HUES64 (cell line): ENCODE results near the gene GARS1.
A peak's percentile ranks its signal among the peaks of the same experiment; 100 is the strongest.
"Not testable (repeated sequence)": the region's sequence is repeated elsewhere in the genome, so short reads cannot be mapped to it uniquely, and the experiment has no call there.

Experiments used
- H3K27ac ChIP-seq: 2 replicates; pipeline ENCODE4 v1.7.0; 2013; ENCODE audit warnings: low read depth, low read length, inconsistent platforms
- H3K27me3 ChIP-seq: 2 replicates; pipeline ENCODE4 v1.6.1; 2013; ENCODE audit warnings: mild to moderate bottlenecking, low read length; ENCODE audit not compliant: insufficient read depth
- H3K36me3 ChIP-seq: 2 replicates; pipeline ENCODE4 v1.6.1; 2013; ENCODE audit warnings: mild to moderate bottlenecking, low read length; ENCODE audit not compliant: insufficient read depth
- H3K4me1 ChIP-seq: 2 replicates; pipeline ENCODE4 v1.6.1; 2013; ENCODE audit warnings: mild to moderate bottlenecking, low read length, moderate library complexity; ENCODE audit not compliant: insufficient read depth
- H3K4me3 ChIP-seq: 2 replicates; pipeline ENCODE4 v1.5.1; 2013; ENCODE audit warnings: mild to moderate bottlenecking, low read length, moderate library complexity
- H3K9ac ChIP-seq: 2 replicates; pipeline ENCODE4 v1.6.1; 2013; ENCODE audit warnings: mild to moderate bottlenecking, low read depth, low read length
- H3K9me3 ChIP-seq: 2 replicates; pipeline ENCODE4 v1.6.1; 2013; ENCODE audit warnings: low read depth, low read length; ENCODE audit not compliant: insufficient read depth
- WGBS: fragments of 150-250, 120-280 bp; methylation state at CpG from one replicate; pipeline ENCODE4 v1.1.7; 2013; ENCODE audit warnings: missing lambda C conversion rate; 5-methylcytosine and 5-hydroxymethylcytosine counted together

Gene GARS1

GRCh38 chr7:30575910-30576309, 18.8 kb upstream of the GARS1 start:
- Histone ChIP-seq H3K27ac (no peak overlapping the region), H3K36me3 (peaks cover 38% of the 10 kb centered on the region)
- 96% methylated on average over 2 of the region's 2 CpGs for WGBS

GRCh38 chr7:30583181-30583580, 11.5 kb upstream of the GARS1 start:
- no peak overlapping the region for H3K27ac ChIP-seq
- H3K4me3 ChIP-seq = no peak overlapping the region

More at GRCh38 chr7:30575910-30576309, 18.8 kb upstream of the GARS1 start:
- H3K4me3 ChIP-seq = no peak overlapping the region
- H3K27me3 ChIP-seq = no peaks in the 10 kb centered on the region
- H3K9me3 ChIP-seq = peaks cover 36% of the 10 kb centered on the region
- H3K4me1 ChIP-seq = no peaks in the 10 kb centered on the region
- H3K9ac ChIP-seq = no peak overlapping the region

GRCh38 chr7:30584415-30584814, 10.3 kb upstream of the GARS1 start:
- Histone ChIP-seq H3K4me3 (no peak overlapping the region; the same call in 1 of the 2 replicates), H3K9ac (no peak overlapping the region; the same call in 1 of the 2 replicates), H3K27ac (peak overlapping the region; percentile 74; the same call in 1 of the 2 replicates), H3K9me3 (peaks cover 29% of the 10 kb centered on the region), H3K27me3 (no peaks in the 10 kb centered on the region), H3K36me3 (peaks cover 24% of the 10 kb centered on the region), H3K4me1 (peaks cover 26% of the 10 kb centered on the region)
- WGBS = 5% methylated on average over 2 of the region's 2 CpGs

More at GRCh38 chr7:30583181-30583580, 11.5 kb upstream of the GARS1 start:
- H3K9ac ChIP-seq = no peak overlapping the region
- H3K36me3 ChIP-seq = peaks cover 29% of the 10 kb centered on the region
- H3K4me1 ChIP-seq = peaks cover 26% of the 10 kb centered on the region
- 93% methylated on average over 2 of the region's 2 CpGs for WGBS
- H3K27me3 ChIP-seq = no peaks in the 10 kb centered on the region
- H3K9me3 ChIP-seq = peaks cover 29% of the 10 kb centered on the region

- H3K4me3 ChIP-seq = no peak overlapping the region
- H3K36me3 ChIP-seq = peaks cover 24% of the 10 kb centered on the region
- H3K4me1 ChIP-seq = peaks cover 26% of the 10 kb centered on the region
- H3K9ac ChIP-seq = no peak overlapping the region
- H3K9me3 ChIP-seq = peaks cover 29% of the 10 kb centered on the region
- peak overlapping the region; percentile 14; the same call in 1 of the 2 replicates for H3K27ac ChIP-seq
- H3K27me3 ChIP-seq = no peaks in the 10 kb centered on the region
- WGBS = 59% methylated on average over 5 of the region's 5 CpGs
Observed at GRCh38 chr7:30584965-30585364, 9.7 kb upstream of the GARS1 start.

- peaks cover 26% of the 10 kb centered on the region for H3K4me1 ChIP-seq
- peaks cover 24% of the 10 kb centered on the region for H3K36me3 ChIP-seq
- no peaks in the 10 kb centered on the region for H3K27me3 ChIP-seq
- 93% methylated on average over 3 of the region's 3 CpGs for WGBS
- H3K4me3 ChIP-seq = no peak overlapping the region
- peaks cover 23% of the 10 kb centered on the region for H3K9me3 ChIP-seq
- H3K9ac ChIP-seq = no peak overlapping the region
- no peak overlapping the region for H3K27ac ChIP-seq
Observed at GRCh38 chr7:30585675-30586074, 9.0 kb upstream of the GARS1 start.

GRCh38 chr7:30587547-30587946, 7.1 kb upstream of the GARS1 start:
- WGBS = 91% methylated on average over 4 of the region's 4 CpGs
- not testable (repeated sequence) for H3K27me3 ChIP-seq, H3K9ac ChIP-seq, H3K4me3 ChIP-seq, H3K36me3 ChIP-seq, H3K9me3 ChIP-seq, H3K27ac ChIP-seq
- H3K4me1 ChIP-seq = peaks cover 26% of the 10 kb centered on the region

GRCh38 chr7:30589111-30589510, 5.6 kb upstream of the GARS1 start:
- Histone ChIP-seq H3K36me3 (no peaks in the 10 kb centered on the region), H3K9ac (no peak overlapping the region), H3K4me1 (peaks cover 14% of the 10 kb centered on the region), H3K4me3 (no peak overlapping the region), H3K9me3 (peaks cover 5% of the 10 kb centered on the region), H3K27ac (no peak overlapping the region), H3K27me3 (no peaks in the 10 kb centered on the region)
- WGBS = 96% methylated on average over 3 of the region's 3 CpGs

- H3K9ac ChIP-seq = peak overlapping the region; percentile 98
- peak overlapping the region; percentile 96 for H3K27ac ChIP-seq
- peaks cover 15% of the 10 kb centered on the region for H3K4me1 ChIP-seq
- H3K27me3 ChIP-seq = no peaks in the 10 kb centered on the region
- H3K4me3 ChIP-seq = peak overlapping the region; percentile 91
- 2% methylated on average over 12 of the region's 12 CpGs for WGBS
- H3K36me3 ChIP-seq = peaks cover 19% of the 10 kb centered on the region
- no peaks in the 10 kb centered on the region for H3K9me3 ChIP-seq
Observed at GRCh38 chr7:30594048-30594539, 584 bp upstream of the GARS1 start.

- H3K27me3 ChIP-seq = no peaks in the 10 kb centered on the region
- WGBS = under 1% methylated on average over 13 of the region's 13 CpGs
- H3K9me3 ChIP-seq = no peaks in the 10 kb centered on the region
- H3K27ac ChIP-seq = peak overlapping the region; percentile 96
- H3K9ac ChIP-seq = peak overlapping the region; percentile 98
- peak overlapping the region; percentile 91 for H3K4me3 ChIP-seq
- H3K36me3 ChIP-seq = peaks cover 32% of the 10 kb centered on the region
- H3K4me1 ChIP-seq = peaks cover 15% of the 10 kb centered on the region
Observed at GRCh38 chr7:30595436-30596013, 847 bp downstream of the GARS1 start.

GRCh38 chr7:30596014-30596641, 1.4 kb downstream of the GARS1 start:
- H3K27ac ChIP-seq = peak overlapping the region; percentile 96; the same call in 1 of the 2 replicates

GRCh38 chr7:30596721-30597120, 2.0 kb downstream of the GARS1 start:
- WGBS = 83% methylated on average over 3 of the region's 3 CpGs
- peak overlapping the region; percentile 91 for H3K4me3 ChIP-seq
- H3K27ac ChIP-seq = no peak overlapping the region
- no peaks in the 10 kb centered on the region for H3K27me3 ChIP-seq
- H3K4me1 ChIP-seq = peaks cover 15% of the 10 kb centered on the region
- H3K36me3 ChIP-seq = peaks cover 44% of the 10 kb centered on the region
- H3K9me3 ChIP-seq = no peaks in the 10 kb centered on the region
- H3K9ac ChIP-seq = peak overlapping the region; percentile 98

More at GRCh38 chr7:30596014-30596641, 1.4 kb downstream of the GARS1 start:
- Histone ChIP-seq H3K9ac (peak overlapping the region; percentile 98), H3K4me1 (peaks cover 15% of the 10 kb centered on the region), H3K36me3 (peaks cover 38% of the 10 kb centered on the region), H3K9me3 (no peaks in the 10 kb centered on the region), H3K4me3 (peak overlapping the region; percentile 91), H3K27me3 (no peaks in the 10 kb centered on the region)
- 5% methylated on average over 14 of the region's 14 CpGs for WGBS
